IMR-90 (cell line): ENCODE results near the gene DNAJC6.

Experiments
- POLR2A ChIP-seq: IDR thresholded peaks from 2 replicates; pipeline ENCODE4 v1.6.1; 2012; ENCODE audit warnings: mild to moderate bottlenecking, low read depth, low read length
- USF2 ChIP-seq: fragments of 150-350 bp; IDR thresholded peaks from 2 replicates; pipeline ENCODE4 v1.6.1; 2017; ENCODE audit warnings: mild to moderate bottlenecking, antibody characterized with exemption, low read length, low read depth
- TF ChIP-seq, protein P1 (sequence below): conservative IDR thresholded peaks from 2 replicates; pipeline ENCODE4 v1.5.1; 2012; ENCODE audit warnings: mild to moderate bottlenecking, low read depth, low read length, improper control_type of control experiment

DNA sequence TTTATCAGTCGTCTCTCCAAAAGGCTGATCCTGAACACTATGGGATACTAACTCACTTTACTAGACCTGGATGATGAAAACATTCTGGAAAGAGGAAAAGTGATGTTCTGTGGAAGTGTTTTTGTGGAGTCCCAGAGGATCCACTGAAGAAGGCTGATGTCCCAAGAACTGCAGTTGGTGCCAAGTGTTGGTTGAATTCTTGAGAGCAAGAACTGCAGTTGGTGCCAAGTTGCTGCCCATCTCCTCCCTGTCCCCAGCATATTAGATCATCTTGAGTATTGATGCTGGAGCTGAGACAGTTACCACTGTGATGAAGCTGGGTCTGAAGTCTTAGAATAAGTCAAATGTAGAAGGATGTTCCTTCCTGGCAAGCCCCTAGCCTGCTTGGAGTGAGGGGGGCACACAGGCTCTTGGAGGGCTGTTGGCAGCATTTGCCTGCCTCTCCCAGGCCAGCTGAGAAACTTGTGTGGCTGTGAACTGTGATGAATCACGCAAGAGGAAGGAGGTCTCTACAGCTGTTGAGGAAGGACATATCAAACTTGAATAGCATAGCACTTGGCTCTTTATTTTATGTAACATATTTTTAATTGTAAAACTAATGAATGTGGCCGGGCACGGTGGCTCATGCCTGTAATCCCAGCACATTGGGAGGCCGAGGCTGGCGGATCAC lies 48.1 kb downstream of the DNAJC6 start:
- TF ChIP-seq POLR2A (no peak), USF2 (no peak)
- TF ChIP-seq, protein P1, sequence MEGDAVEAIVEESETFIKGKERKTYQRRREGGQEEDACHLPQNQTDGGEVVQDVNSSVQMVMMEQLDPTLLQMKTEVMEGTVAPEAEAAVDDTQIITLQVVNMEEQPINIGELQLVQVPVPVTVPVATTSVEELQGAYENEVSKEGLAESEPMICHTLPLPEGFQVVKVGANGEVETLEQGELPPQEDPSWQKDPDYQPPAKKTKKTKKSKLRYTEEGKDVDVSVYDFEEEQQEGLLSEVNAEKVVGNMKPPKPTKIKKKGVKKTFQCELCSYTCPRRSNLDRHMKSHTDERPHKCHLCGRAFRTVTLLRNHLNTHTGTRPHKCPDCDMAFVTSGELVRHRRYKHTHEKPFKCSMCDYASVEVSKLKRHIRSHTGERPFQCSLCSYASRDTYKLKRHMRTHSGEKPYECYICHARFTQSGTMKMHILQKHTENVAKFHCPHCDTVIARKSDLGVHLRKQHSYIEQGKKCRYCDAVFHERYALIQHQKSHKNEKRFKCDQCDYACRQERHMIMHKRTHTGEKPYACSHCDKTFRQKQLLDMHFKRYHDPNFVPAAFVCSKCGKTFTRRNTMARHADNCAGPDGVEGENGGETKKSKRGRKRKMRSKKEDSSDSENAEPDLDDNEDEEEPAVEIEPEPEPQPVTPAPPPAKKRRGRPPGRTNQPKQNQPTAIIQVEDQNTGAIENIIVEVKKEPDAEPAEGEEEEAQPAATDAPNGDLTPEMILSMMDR = no peak
